Measurements from ENCODE around the gene AP2A2. TPM values are rescaled to one million over a fixed set of nuclear protein-coding genes. Genes with fewer than 3 reads are reported as not detected.
"Not testable (repeated sequence)": the region's sequence is repeated elsewhere in the genome, so short reads cannot be mapped to it uniquely, and the experiment has no call there.

Gene AP2A2
- total RNA-seq, 1 donor from 2014 or later: 119 TPM

GRCh38 chr11:942823-943222 is 17.2 kb downstream of the AP2A2 start:
- intact Hi-C loops (cut with DNase I): no loop called here
- no peak for DNase-seq (ENCODE audit: low spot score)
- ATAC-seq: no peak

- DNase-seq (ENCODE audit: low spot score): no peak
- ATAC-seq: peak; percentile 48
- intact Hi-C loops (cut with DNase I): no loop called here
Observed at GRCh38 chr11:944711-945470, 19.2 kb downstream of the AP2A2 start.

- no peak for ATAC-seq
- DNase-seq (ENCODE audit: low spot score): no peak
- intact Hi-C loops (cut with DNase I): no loop called here
Observed at GRCh38 chr11:945986-946385, 20.3 kb downstream of the AP2A2 start.

GRCh38 chr11:947744-948143 is 22.1 kb downstream of the AP2A2 start:
- DNase-seq (ENCODE audit: low spot score) (no peak), ATAC-seq (no peak)
- intact Hi-C loops (cut with DNase I): no loop called here

- intact Hi-C loops (cut with DNase I): no loop called here
- ATAC-seq (no peak), DNase-seq (ENCODE audit: low spot score) (no peak)
Observed at GRCh38 chr11:951507-951906, 25.8 kb downstream of the AP2A2 start.

- ATAC-seq (peak; percentile 91), DNase-seq (ENCODE audit: low spot score) (no peak)
- intact Hi-C loops (cut with DNase I): no loop called here
Observed at GRCh38 chr11:952406-953385, 27.0 kb downstream of the AP2A2 start.

GRCh38 chr11:953512-953911 is 27.8 kb downstream of the AP2A2 start:
- DNase-seq (ENCODE audit: low spot score): no peak
- peak; percentile 57 for ATAC-seq
- intact Hi-C loops (cut with DNase I): no loop called here

GRCh38 chr11:954392-955153 is 28.9 kb downstream of the AP2A2 start:
- intact Hi-C loops (cut with DNase I): no loop called here
- no peak for ATAC-seq
- DNase-seq (ENCODE audit: low spot score): no peak

- no peak for DNase-seq (ENCODE audit: low spot score)
- no peak for ATAC-seq
- intact Hi-C loops (cut with DNase I): no loop called here
Observed at GRCh38 chr11:955154-956063, 29.7 kb downstream of the AP2A2 start.

GRCh38 chr11:957212-957920 is 31.7 kb downstream of the AP2A2 start:
- no peak for ATAC-seq
- intact Hi-C loops (cut with DNase I): no loop called here
- no peak for DNase-seq (ENCODE audit: low spot score)

GRCh38 chr11:958101-958500 is 32.4 kb downstream of the AP2A2 start:
- ATAC-seq (no peak), DNase-seq (ENCODE audit: low spot score) (no peak)
- intact Hi-C loops (cut with DNase I): no loop called here

GRCh38 chr11:959027-959426 is 33.4 kb downstream of the AP2A2 start:
- intact Hi-C loops (cut with DNase I): no loop called here
- DNase-seq (ENCODE audit: low spot score) (no peak), ATAC-seq (no peak)

- intact Hi-C loops (cut with DNase I): no loop called here
- ATAC-seq: no peak
- DNase-seq (ENCODE audit: low spot score): no peak
Observed at GRCh38 chr11:959608-960007, 33.9 kb downstream of the AP2A2 start.

- ATAC-seq; DNase-seq (ENCODE audit: low spot score); intact Hi-C loops (cut with DNase I): not testable (repeated sequence)
Observed at GRCh38 chr11:961310-961920, 35.7 kb downstream of the AP2A2 start.

- intact Hi-C loops (cut with DNase I): no loop called here
- DNase-seq (ENCODE audit: low spot score): no peak
- no peak for ATAC-seq
Observed at GRCh38 chr11:961921-962320, 36.3 kb downstream of the AP2A2 start.

- DNase-seq (ENCODE audit: low spot score) (no peak), ATAC-seq (no peak)
- intact Hi-C loops (cut with DNase I): no loop called here
Observed at GRCh38 chr11:962688-963087, 37.0 kb downstream of the AP2A2 start.

- ATAC-seq (no peak), DNase-seq (ENCODE audit: low spot score) (no peak)
- intact Hi-C loops (cut with DNase I): no loop called here
Observed at GRCh38 chr11:963852-964251, 38.2 kb downstream of the AP2A2 start.
